ENCODE data around the gene FAM222A.

GRCh38 chr12:109778684-109779083 is 65.1 kb downstream of the FAM222A start:
- TF ChIP-seq POLR2AphosphoS5 (IDR thresholded peaks at IDR 0.05; ENCODE audit: low read depth, low read length) (no peak), SRF (IDR thresholded peaks at IDR 0.05; ENCODE audit: low read depth, low read length) (no peak)
